Upper lobe of right lung (tissue), 1 donor: ENCODE measurements around the gene H1-8. TPM values are rescaled to one million over a fixed set of nuclear protein-coding genes. Genes with fewer than 3 reads are reported as not detected.

ENCODE experiments used
- ATAC-seq: fragments of 200-7000 bp; cut with Tn5 transposase; one replicate; pipeline ENCODE4 v1.9.1; 2020; ENCODE audit warnings: mild to moderate bottlenecking, moderate library complexity
- DNase-seq: peaks from one replicate; pipeline ENCODE4 v3.0.0-alpha.2; 2020
- H3K27ac ChIP-seq: fragments of 200-600 bp; one replicate; pipeline ENCODE4 v1.8.0; 2022
- H3K27me3 ChIP-seq: fragments of 200-600 bp; one replicate; pipeline ENCODE4 v1.8.0; 2022; ENCODE audit warnings: mild to moderate bottlenecking
- H3K36me3 ChIP-seq: fragments of 200-600 bp; one replicate; pipeline ENCODE4 v1.8.0; 2022
- H3K4me1 ChIP-seq: fragments of 200-600 bp; one replicate; pipeline ENCODE4 v1.8.0; 2022
- H3K4me3 ChIP-seq: fragments of 200-600 bp; one replicate; pipeline ENCODE4 v1.8.0; 2022; ENCODE audit warnings: mild to moderate bottlenecking
- H3K9me3 ChIP-seq: fragments of 200-600 bp; one replicate; pipeline ENCODE4 v1.8.0; 2022
- intact Hi-C: fragments of 100-400 bp; cut with DNase I; formaldehyde crosslinking; loops from one replicate; pipeline ENCODE4 v1.11.0; 2022
- total RNA-seq: library from RNA; stranded (reverse); fragmentation: NEBNext Ultra II Directional; extraction: Animal tissue kit (Norgen Biotek cat#: 25700); gene quantifications from one replicate; pipeline ENCODE4 v1.2.1, GENCODE V29; 2021
- TF ChIP-seq, protein P1 (sequence below): fragments of 200-600 bp; IDR thresholded peaks from one replicate; pipeline ENCODE4 v1.8.0; 2022; ENCODE audit warnings: antibody characterized with exemption
- donor health status: DM: no; HTN: yes; CAD: no; lungs with severe emphysema.

The H1-8 gene
- total RNA-seq, 1 donor from 2014 or later, result not detected

DNA sequence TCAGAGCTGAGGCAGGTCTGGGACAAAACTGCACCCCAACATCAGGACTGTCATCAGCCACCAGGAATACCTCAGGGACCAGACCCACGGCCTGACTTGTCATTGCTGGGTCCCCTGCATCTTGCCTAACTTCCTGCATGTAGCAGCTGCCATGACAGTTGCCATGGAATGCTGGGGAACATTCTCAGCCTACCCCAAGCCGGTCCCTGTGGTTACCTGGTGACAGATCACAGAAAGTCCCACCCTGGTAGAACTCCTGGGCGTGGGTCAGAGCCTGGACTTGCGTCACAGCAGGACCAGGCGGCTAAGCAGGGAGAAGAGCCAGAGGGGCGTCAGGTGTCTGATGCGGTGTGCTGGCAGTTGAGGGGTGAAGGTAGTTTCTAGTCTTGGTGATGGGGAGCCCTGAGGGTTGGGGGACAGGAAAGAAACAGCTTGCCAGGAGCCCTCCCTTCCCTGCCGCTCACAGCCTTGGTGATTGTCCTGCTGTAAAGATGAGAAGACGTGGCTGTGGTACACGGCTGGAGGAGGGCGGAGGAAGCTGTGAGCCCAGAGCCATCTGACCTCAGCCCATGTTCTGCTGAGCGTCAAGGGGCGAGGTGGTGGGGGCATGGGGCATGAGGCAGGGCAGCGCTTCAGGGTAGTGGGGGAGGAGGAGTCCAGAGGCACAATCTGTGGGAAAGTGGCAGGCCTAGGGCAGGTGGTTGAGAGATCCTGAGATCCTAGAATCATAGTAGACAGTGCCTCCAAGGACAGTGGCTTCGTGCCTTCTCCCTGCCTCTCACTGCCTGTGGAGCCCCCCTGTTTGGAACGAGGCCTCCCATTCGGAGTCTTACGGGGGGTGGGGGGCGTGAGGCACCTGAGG, 5.4 kb downstream of the H1-8 start:
- ATAC-seq (no peak), DNase-seq (no peak)
- H3K36me3 ChIP-seq, result no peaks in the 10 kb centered on the region
- no peak overlapping the region for H3K4me3 ChIP-seq
- intact Hi-C loops, result no loop called here
- H3K9me3 ChIP-seq, result no peaks in the 10 kb centered on the region
- H3K27me3 ChIP-seq, result no peaks in the 10 kb centered on the region
- H3K27ac ChIP-seq, result no peak overlapping the region
- peaks cover 3% of the 10 kb centered on the region for H3K4me1 ChIP-seq
- TF ChIP-seq, protein P1, sequence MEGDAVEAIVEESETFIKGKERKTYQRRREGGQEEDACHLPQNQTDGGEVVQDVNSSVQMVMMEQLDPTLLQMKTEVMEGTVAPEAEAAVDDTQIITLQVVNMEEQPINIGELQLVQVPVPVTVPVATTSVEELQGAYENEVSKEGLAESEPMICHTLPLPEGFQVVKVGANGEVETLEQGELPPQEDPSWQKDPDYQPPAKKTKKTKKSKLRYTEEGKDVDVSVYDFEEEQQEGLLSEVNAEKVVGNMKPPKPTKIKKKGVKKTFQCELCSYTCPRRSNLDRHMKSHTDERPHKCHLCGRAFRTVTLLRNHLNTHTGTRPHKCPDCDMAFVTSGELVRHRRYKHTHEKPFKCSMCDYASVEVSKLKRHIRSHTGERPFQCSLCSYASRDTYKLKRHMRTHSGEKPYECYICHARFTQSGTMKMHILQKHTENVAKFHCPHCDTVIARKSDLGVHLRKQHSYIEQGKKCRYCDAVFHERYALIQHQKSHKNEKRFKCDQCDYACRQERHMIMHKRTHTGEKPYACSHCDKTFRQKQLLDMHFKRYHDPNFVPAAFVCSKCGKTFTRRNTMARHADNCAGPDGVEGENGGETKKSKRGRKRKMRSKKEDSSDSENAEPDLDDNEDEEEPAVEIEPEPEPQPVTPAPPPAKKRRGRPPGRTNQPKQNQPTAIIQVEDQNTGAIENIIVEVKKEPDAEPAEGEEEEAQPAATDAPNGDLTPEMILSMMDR, result no peak

DNA sequence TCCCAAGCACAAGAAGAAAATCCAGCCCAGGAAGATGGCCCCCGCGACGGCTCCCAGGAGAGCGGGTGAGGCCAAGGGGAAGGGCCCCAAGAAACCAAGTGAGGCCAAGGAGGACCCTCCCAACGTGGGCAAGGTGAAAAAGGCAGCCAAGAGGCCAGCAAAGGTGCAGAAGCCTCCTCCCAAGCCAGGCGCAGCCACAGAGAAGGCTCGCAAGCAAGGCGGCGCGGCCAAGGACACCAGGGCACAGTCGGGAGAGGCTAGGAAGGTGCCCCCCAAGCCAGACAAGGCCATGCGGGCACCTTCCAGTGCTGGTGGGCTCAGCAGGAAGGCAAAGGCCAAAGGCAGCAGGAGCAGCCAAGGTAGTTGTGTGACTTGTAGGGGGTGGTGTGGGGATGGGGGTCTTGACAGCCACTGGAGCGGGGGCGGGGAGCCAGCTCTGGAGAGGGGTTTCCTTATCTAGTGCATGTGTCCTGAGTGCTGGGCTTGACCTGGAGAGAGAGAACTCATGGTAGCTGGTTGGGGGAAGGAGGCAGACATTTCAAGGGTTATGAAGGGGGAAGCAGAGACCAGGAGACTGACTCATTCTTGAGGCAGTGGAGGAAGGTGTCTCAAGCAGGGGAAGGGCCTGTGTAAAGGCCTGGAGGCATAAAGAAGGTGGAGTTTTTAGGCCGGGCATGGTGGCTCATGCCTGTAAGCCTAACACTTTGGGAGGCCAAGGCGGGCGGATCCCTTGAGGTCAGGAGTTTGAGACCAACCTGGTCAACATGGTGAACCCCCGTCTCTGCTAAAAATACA, 6.2 kb downstream of the H1-8 start:
- TF ChIP-seq, protein P1, result no peak
- DNase-seq (no peak), ATAC-seq (peak; percentile 8)
- no peaks in the 10 kb centered on the region for H3K36me3 ChIP-seq
- intact Hi-C loops, result no loop called here
- peaks cover 10% of the 10 kb centered on the region for H3K4me1 ChIP-seq
- H3K4me3 ChIP-seq, result no peak overlapping the region
- H3K27ac ChIP-seq, result no peak overlapping the region
- no peaks in the 10 kb centered on the region for H3K9me3 ChIP-seq
- H3K27me3 ChIP-seq, result no peaks in the 10 kb centered on the region

DNA sequence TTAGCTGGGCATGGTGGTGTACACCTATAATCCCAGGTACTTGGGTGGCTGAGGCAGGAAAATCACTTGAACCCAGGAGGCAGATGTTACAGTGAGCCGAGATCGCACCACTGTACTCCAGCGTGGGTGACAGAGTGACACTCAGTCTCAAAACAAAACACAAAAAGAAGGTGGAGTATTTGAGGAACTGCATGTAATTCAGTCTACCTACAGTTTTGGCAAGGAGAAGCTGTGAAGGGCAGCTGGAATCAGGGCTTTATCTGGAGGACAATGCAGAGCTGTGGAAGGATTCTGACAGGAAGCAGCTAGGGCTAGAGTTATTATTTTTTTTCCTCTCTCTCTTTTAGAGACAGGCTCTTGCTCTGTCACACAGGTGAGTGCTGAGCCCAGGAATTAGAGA, 6.8 kb downstream of the H1-8 start:
- TF ChIP-seq, protein P1, result no peak
- H3K27ac ChIP-seq, result no peak overlapping the region
- H3K9me3 ChIP-seq, result no peaks in the 10 kb centered on the region
- no peaks in the 10 kb centered on the region for H3K27me3 ChIP-seq
- intact Hi-C loops, result no loop called here
- DNase-seq, result no peak
- no peak overlapping the region for H3K4me3 ChIP-seq
- no peak for ATAC-seq
- peaks cover 16% of the 10 kb centered on the region for H3K4me1 ChIP-seq
- no peaks in the 10 kb centered on the region for H3K36me3 ChIP-seq

DNA sequence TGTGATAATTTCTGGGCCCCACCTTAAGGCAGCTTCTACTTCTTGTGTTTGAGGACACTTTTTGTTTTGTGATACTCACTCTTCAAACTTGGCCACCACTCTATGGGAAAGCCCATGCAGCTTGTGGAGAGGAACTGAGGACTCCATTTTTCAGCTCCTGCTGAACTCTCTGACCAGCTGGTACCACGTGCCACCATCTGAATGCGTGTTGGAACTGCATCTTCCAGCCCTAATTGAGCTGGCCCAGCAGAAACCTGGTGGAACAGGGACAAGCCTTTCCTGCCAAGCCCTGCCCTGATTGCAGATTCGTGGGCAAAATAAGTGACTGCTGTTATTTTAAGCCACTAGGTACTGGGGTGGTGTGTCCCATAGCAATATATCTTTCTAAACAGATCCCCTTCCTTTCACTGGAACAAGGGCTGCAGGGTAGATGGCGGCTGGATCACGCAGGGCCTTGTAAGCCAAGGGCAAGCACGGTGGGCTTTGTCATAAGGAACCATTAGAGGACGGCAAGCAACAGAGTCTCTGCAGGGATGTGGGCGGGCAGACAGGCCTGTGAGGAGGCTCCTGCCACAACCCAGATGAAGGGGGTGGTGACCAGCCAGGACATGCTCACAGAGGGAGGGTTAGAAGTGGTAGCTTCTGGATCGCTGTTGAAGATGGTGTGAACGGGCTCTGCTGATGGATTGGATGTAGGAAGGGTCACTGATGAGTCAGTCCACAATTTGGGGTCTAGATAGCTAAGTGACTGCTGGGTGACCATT, 9.5 kb downstream of the H1-8 start:
- no peak overlapping the region for H3K27ac ChIP-seq
- ATAC-seq, result no peak
- peaks cover 28% of the 10 kb centered on the region for H3K4me1 ChIP-seq
- intact Hi-C loops, result no loop called here
- no peak overlapping the region for H3K4me3 ChIP-seq
- H3K27me3 ChIP-seq, result no peaks in the 10 kb centered on the region
- peaks cover 25% of the 10 kb centered on the region for H3K36me3 ChIP-seq
- DNase-seq, result no peak
- TF ChIP-seq, protein P1, result no peak
- H3K9me3 ChIP-seq, result no peaks in the 10 kb centered on the region

DNA sequence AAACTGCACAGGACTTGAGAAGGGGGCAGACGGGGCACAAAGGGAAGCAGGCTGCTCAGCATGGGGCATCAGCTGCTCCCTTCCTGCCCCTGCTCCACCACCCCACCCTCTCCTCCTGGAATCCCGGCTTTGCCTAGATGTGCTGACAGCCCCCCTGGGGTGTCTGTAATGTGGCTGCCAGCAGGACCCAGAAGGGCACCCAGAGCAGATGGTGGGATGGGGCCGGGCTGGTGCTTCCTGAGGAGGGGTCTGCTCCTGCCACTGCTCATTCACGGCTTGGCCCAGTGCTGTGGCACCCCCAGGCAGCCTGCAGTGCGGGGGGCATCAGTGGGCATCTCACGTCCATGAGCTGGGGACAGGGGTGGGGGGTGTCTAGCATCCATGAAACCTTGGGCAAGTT, 10.2 kb downstream of the H1-8 start:
- intact Hi-C loops, result no loop called here
- DNase-seq (no peak), ATAC-seq (no peak)
- Histone ChIP-seq H3K27ac (no peak overlapping the region), H3K4me1 (peaks cover 35% of the 10 kb centered on the region), H3K4me3 (no peak overlapping the region), H3K27me3 (no peaks in the 10 kb centered on the region), H3K9me3 (no peaks in the 10 kb centered on the region), H3K36me3 (peaks cover 32% of the 10 kb centered on the region)
- TF ChIP-seq, protein P1, result no peak
